Heart left ventricle (tissue), 16 donors: ENCODE results near the gene LIF. TPM values are rescaled to one million over a fixed set of nuclear protein-coding genes. Genes with fewer than 3 reads are reported as not detected.

Source experiments
- ATAC-seq, 4 donors: fragments of 200-7000 bp; cut with Tn5 transposase; one replicate each; pipeline ENCODE4 v1.9.1; 2020 to 2022; ENCODE audit warnings: moderate library complexity in 4 of 4, mild to moderate bottlenecking in 3 of 4, moderate number of reproducible peaks in 1 of 4
- DNase-seq, 5 donors: peaks; one replicate each; pipeline ENCODE4 v3.0.0-alpha.2; 2020
- H3K27ac ChIP-seq, 12 donors: fragments of 200-600 bp; sonication (generic) in 4 of 12; one replicate each; pipeline versions ENCODE4 v1.5.0 to v1.8.0; 2016 to 2022; ENCODE audit warnings: mild to moderate bottlenecking in 2 of 12
- H3K27me3 ChIP-seq, 9 donors: fragments of 200-600 bp; sonication (generic) in 2 of 9; one replicate each; pipeline versions ENCODE4 v1.5.1 to v1.8.0; 2016 to 2022; ENCODE audit warnings: mild to moderate bottlenecking in 3 of 9
- H3K36me3 ChIP-seq, 9 donors: fragments of 200-600 bp; sonication (generic) in 2 of 9; one replicate each; pipeline versions ENCODE4 v1.5.0 to v1.8.0; 2018 to 2022; ENCODE audit warnings: mild to moderate bottlenecking in 2 of 9
- H3K4me1 ChIP-seq, 12 donors: fragments of 200-600 bp; sonication (generic) in 4 of 12; one replicate each; pipeline versions ENCODE4 v1.5.0 to v1.8.0; 2016 to 2022; ENCODE audit warnings: mild to moderate bottlenecking in 3 of 12
- H3K4me3 ChIP-seq, 12 donors: fragments of 200-600 bp; sonication (generic) in 4 of 12; one replicate each; pipeline versions ENCODE4 v1.5.0 to v1.8.0; 2017 to 2022; ENCODE audit warnings: mild to moderate bottlenecking in 9 of 12, moderate library complexity in 4 of 12
- H3K9me3 ChIP-seq, 12 donors: fragments of 200-600 bp; sonication (generic) in 4 of 12; one replicate each; pipeline versions ENCODE4 v1.5.0 to v1.8.0; 2016 to 2022; ENCODE audit warnings: mild to moderate bottlenecking in 1 of 12
- CTCF ChIP-seq, 12 donors: fragments of 200-600 bp; sonication (generic) in 4 of 12; IDR thresholded peaks; one replicate each; pipeline versions ENCODE4 v1.5.0 to v1.8.0; 2018 to 2022; ENCODE audit warnings: antibody characterized with exemption in 12 of 12, mild to moderate bottlenecking in 5 of 12
- POLR2A ChIP-seq, 2 donors: fragments of 450-650 bp; IDR thresholded peaks; one replicate each; pipeline ENCODE4 v1.6.1; 2017; ENCODE audit warnings: antibody characterized with exemption in 2 of 2, mild to moderate bottlenecking in 2 of 2, moderate library complexity in 2 of 2
- WGBS, 4 donors: extraction: QIAGEN DNeasy Blood & Tissue Kit in 2 of 4; methylation state at CpG; one replicate each; pipeline versions ENCODE4 v1.1.5 to v1.1.7; 2013 to 2018; 5-methylcytosine and 5-hydroxymethylcytosine counted together
- intact Hi-C, 10 donors: fragments of 100-400 bp; cut with DNase I; formaldehyde crosslinking; loops; one replicate each; pipeline versions ENCODE4 v1.11.1 to v1.14.2; 2022
- polyA plus RNA-seq, 2 donors: library from polyadenylated mRNA; stranded (reverse); fragments of 200-250 nt; gene quantifications; one replicate each; pipeline ENCODE4 v1.2.3, GENCODE V29; 2013
- total RNA-seq, 9 donors: library from RNA; depleted of rRNA in 2 of 9; stranded (reverse); fragments of >200 nt in 2 of 9; fragmentation: NEBNext Ultra II Directional in 3 of 9; extraction: Animal tissue kit (Norgen Biotek cat#: 25700) in 3 of 9; gene quantifications; one replicate each; pipeline versions ENCODE4 v1.1.0 to v1.2.4, GENCODE V29; 2016 to 2023
- donor health status: ischemic (EF 13 %, LVEDD 7.1; RV severe dilation, severe dysfunction).
- donor health status: healthy with polysubstance abuse.
- donor health status: DM: no; HTN: yes; CAD: no.
- donor health status: DM: no; HTN: no; CAD: no.
- donor health status: ischemic (EF 25% LVEDD 6.9; RV normal size, moderate dysfunction).
- donor health status: ischemic (EF 25% LVEDD 5.7; RV mildly dilated, moderate dysfunction).
- donor health status: healthy.
- donor health status: DM: yes; HTN: yes; CAD: no.
- donor health status: ischemic (EF 35%, LVEDD 5.7; RV mildly dilated, moderate dysfunction).
- donor health status: nonischemic (EF 11% LVEDD 7.7; RV severe dilation, severe dysfunction).
- donor health status: DM: yes; HTN: yes; CAD: no.
- donor health status: PGD.
- donor health status: ischemic (EF 29% LVEDD 5.4; RV normal size, mild dysfunction).
- donor health status: nonischemic (EF 23%, LVEDD 6.1; RV moderate dilation, normal function).

The LIF gene
- total and polyA plus RNA-seq, 11 donors = 0.12 to 11.6 (median 0.67) TPM; not detected in 1

- Histone ChIP-seq H3K27ac (peak overlapping the region in 1 of 12 donors; percentile 96), H3K36me3 (no peaks in the 10 kb centered on the region), H3K4me3 (peak overlapping the region in 1 of 12 donors; percentile 67), H3K9me3 (no peaks in the 10 kb centered on the region), H3K4me1 (peaks cover 0 to 50% (median 0%) of the 10 kb centered on the region in 12 donors), H3K27me3 (peaks cover 0 to 12% (median 0%) of the 10 kb centered on the region in 9 donors)
- ATAC-seq (no peak), DNase-seq (no peak)
- no peak for TF ChIP-seq POLR2A (IDR thresholded peaks at IDR 0.05)
- TF ChIP-seq CTCF (IDR thresholded peaks at IDR 0.05) = no peak
- intact Hi-C loops = loop anchor here in 2 of 10 donors (10.0 kb wide), 1 partner anchor 220 kb away; no protein-coding TSS in a partner anchor
- 83 to 93% (median 92%) methylated on average over 8 to 9 of the region's 9 CpGs for WGBS, 4 donors
Observed at GRCh38 chr22:30265131-30265720, 18.7 kb upstream of the LIF start.

- Histone ChIP-seq H3K27ac (no peak overlapping the region), H3K4me1 (peaks cover 0 to 49% (median 0%) of the 10 kb centered on the region in 12 donors), H3K9me3 (no peaks in the 10 kb centered on the region), H3K4me3 (peak overlapping the region in 1 of 12 donors; percentile 3), H3K27me3 (peaks cover 0 to 12% (median 0%) of the 10 kb centered on the region in 9 donors), H3K36me3 (no peaks in the 10 kb centered on the region)
- 86 to 88% (median 87%) methylated on average over 17 of the region's 17 CpGs; no CpG with 5 or more reads in 1 of the 4 donors for WGBS, 4 donors
- ATAC-seq (no peak), DNase-seq (no peak)
- intact Hi-C loops = loop anchor here (1.0 to 10.0 kb wide), 6 partner anchors 23 to 221 kb away; partner anchors contain the start of gene RNF215 (in 8 of the 10)
- no peak for TF ChIP-seq POLR2A (IDR thresholded peaks at IDR 0.05)
- no peak for TF ChIP-seq CTCF (IDR thresholded peaks at IDR 0.05)
Observed at GRCh38 chr22:30263883-30264282, 17.3 kb upstream of the LIF start.

DNA sequence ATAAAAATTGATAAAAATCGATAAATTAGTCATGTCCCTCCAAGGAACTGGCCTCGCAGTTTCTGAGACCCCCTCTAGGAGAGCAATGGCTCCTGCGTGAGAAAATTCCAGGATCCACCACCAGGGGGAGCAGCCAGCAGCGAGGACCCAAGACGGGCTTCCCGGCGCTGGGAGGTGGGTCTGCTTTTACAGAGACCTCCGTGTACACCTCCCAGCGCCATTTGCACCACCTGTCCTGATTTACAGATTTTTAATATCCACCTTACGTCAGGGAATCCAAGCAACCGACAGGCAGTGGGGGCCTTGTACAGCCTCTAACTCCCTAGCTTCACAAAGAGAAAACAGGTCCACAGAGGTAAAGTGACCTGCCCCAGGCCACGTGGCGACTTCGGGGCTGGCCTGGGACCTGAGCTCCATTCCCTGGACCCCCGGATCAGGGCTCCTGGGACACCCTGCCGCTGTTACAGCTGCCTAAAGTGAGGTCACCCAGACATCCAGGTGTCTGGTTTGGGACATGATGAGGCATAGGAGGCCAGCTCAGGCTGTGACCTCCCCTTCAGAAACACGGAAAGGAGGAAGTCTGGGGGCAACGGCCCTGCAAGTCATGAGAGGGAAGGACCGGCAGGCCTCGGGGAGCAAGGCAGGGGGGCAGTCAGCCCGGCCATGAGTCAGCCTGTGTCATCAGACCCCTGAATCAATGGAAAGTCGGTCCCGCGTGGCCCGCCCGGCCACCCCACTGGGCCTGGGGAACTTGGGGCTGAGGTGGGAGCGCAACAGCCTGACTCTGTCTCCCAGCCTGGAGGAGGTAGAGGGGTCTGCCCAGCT, 16.6 kb upstream of the LIF start:
- Histone ChIP-seq H3K4me1 (peaks cover 0 to 43% (median 0%) of the 10 kb centered on the region in 12 donors), H3K27me3 (peaks cover 0 to 12% (median 0%) of the 10 kb centered on the region in 9 donors), H3K27ac (peak overlapping the region in 1 of 12 donors; percentile 32), H3K4me3 (peak overlapping the region in 6 of 12 donors; percentile 3 to 32 (median 11)), H3K36me3 (no peaks in the 10 kb centered on the region), H3K9me3 (no peaks in the 10 kb centered on the region)
- intact Hi-C loops = loop anchor here (1.0 to 10.0 kb wide), 6 partner anchors 24 to 222 kb away; partner anchors contain the start of gene RNF215 (in 8 of the 10)
- ATAC-seq = peak in 2 of 4 donors; percentile 49 to 53
- DNase-seq = peak; percentile 68 to 87 (median 72)
- peak; percentile 89 to 99 (median 97) for TF ChIP-seq CTCF (IDR thresholded peaks at IDR 0.05)
- no peak for TF ChIP-seq POLR2A (IDR thresholded peaks at IDR 0.05)
- 6 to 34% (median 30%) methylated on average over 15 to 27 of the region's 27 CpGs for whole genome bisulfite sequencing, 4 donors

GRCh38 chr22:30262112-30262511, 15.6 kb upstream of the LIF start:
- Histone ChIP-seq H3K27ac (no peak overlapping the region), H3K36me3 (no peaks in the 10 kb centered on the region), H3K4me1 (peaks cover 0 to 34% (median 0%) of the 10 kb centered on the region in 12 donors), H3K9me3 (no peaks in the 10 kb centered on the region), H3K4me3 (no peak overlapping the region), H3K27me3 (peaks cover 0 to 12% (median 0%) of the 10 kb centered on the region in 9 donors)
- WGBS, 4 donors = 82 to 98% (median 87%) methylated on average over 4 of the region's 4 CpGs
- DNase-seq (no peak), ATAC-seq (no peak)
- TF ChIP-seq POLR2A (IDR thresholded peaks at IDR 0.05) = no peak
- no peak for TF ChIP-seq CTCF (IDR thresholded peaks at IDR 0.05)
- intact Hi-C loops = loop anchor here in 8 of 10 donors (2.0 to 10.0 kb wide), 5 partner anchors 25 to 223 kb away; partner anchors contain the start of gene RNF215 (in 4 of the 8)
